Raji (cell line): ENCODE results near the gene SPTBN4.

Experiments used
- POLR2A ChIP-seq: IDR thresholded peaks from 2 replicates; pipeline ENCODE4 v1.6.1; 2011; ENCODE audit warnings: low read depth, low read length, control low read depth; ENCODE audit not compliant: insufficient read depth

The SPTBN4 gene

DNA sequence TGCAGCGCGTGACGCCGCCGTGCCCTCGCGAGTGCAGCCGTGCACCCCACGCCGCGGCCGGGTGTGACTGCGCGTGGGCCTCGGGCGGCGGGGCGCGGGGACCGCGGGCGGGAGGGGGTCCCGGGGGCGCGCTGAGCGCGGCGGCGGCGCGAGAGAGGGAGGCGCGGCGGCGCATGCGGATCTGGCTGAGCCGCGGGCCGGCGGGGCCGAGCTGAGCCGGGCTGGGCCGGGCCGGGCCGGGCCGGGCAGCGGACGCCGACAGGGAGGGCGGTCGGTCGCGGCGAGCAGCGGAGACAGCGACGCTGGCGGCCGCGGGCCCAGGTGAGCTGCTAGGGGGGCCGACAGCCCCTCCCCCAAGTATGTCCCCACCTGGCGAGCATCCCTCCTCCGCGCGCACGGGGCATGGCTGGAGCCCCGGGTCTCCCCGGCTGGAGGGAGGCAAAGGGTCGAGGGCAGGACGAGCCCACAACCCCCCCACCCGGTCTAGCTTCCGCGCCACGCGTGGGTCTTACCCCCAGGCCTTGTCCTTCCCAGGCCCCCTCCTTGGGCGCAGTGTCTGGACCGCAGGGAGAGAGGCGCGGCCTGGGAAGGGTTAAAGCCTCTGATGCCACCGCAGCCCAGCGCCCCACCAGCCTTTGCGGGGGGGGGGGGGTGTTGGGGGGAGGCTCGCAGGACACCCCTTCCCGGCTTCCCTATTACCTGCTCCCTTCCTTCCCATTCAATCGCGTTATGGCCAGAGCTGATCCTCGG is at the start of gene SPTBN4:
TSS of gene SPTBN4 (plus strand) at position 17 of the 750 bp plus-strand sequence. CDS start 5,621 bp downstream, outside the sequence.
- TF ChIP-seq POLR2A, result no peak

GRCh38 chr19:40417643-40417981 is 49.2 kb upstream of the SPTBN4 start:
- no peak for TF ChIP-seq POLR2A

DNA sequence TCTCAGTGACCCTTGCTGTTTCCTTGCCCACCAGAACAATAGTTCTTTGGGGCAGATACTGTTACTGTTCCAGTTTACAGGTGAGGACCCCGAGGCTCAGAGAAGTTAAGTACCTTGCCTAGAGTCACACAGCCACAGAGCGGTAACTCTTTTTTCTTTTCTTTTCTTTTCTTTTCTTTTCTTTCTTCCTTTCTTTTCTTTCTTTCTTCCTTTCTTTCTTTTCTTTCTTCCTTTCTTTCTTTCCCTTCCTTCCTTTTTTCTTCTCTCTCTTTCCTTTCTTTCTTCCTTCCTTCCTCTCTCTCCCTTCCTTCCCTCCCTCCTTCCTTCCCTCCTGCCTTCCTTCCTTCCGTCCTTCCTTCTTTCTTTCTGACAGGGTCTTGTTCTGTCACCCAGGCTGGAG is 48.8 kb upstream of the SPTBN4 start:
- TF ChIP-seq POLR2A, result no peak

- no peak for TF ChIP-seq POLR2A
Measured at GRCh38 chr19:40419066-40419612, 47.7 kb upstream of the SPTBN4 start.

DNA sequence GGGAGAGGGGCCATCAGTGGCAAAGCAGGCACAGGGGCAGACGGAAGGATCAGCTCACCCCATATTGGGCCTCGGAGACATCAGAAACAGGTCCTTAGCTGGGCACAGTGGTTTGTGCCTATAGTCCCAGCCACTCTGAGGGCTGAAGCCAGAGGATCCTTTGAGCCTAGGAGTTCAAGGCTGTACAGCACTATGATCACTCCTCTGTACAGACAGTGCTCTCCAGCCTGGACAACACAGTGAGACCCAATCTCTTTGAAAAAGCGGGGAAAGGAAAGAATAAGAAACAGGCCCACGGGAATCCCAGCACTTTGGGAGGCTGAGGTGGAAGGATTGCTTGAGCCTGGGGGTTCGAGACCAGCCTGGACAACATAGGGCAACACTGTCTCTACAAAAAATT is 47.0 kb upstream of the SPTBN4 start:
- TF ChIP-seq POLR2A, result no peak

DNA sequence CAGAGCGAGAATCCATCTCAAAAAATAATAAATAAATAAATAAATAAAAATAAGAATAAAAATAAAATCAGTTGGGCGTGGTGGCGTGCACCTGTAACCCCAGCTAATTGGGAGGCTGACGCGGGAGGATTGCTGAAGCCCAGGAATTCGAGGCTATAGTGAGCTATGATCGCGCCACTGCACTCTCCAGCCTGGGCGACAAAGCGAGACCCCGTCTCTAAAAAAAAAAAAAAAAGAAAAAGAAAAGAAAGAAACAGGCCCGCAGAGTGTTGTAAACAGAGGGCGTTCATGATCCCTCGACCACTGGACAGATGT is 46.4 kb upstream of the SPTBN4 start:
- no peak for TF ChIP-seq POLR2A

- TF ChIP-seq POLR2A, result peak; percentile 67
Measured at GRCh38 chr19:40420766-40421765, 45.7 kb upstream of the SPTBN4 start.

GRCh38 chr19:40421993-40422747 is 44.6 kb upstream of the SPTBN4 start:
- TF ChIP-seq POLR2A, result no peak

DNA sequence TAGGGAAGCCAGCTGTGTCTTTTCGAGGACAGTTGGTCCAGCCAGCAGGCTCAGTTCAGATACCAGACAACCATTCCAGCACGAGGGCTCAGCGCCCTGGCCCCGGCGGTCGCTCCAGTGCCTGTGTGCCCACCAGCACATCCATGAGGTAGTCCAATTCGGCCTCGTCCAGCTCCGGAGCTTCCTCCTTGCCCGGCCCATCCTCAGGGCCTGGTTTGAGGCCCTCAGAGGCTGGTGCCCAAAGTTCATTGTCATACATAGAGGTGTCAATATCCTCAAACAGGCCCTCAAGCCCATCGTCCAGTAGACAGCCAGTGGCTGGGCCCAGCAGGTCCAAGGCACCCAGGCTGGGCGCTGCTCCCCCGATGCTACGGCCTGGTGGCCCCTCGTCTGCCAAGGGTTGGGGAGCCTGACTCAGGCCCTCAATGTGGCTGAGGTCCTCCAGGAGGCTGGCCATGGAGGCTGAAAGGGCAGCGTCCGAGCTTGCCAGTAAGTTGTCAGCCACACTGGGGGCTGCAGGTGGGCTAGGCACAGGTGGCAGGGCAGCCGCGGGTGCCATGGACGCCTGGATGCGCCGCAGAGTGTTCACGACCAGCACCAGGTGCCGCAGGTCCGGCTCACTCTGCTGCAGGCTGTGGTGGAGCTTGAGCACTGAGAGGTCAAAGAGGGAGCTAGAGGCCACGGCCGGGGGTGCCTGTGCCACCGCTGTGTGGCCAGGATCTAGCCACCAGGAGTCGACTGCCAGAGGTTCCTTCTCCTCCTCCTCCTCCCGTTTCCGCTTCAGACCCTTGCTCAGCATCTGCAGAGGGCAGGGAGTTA is 43.8 kb upstream of the SPTBN4 start:
- no peak for TF ChIP-seq POLR2A

DNA sequence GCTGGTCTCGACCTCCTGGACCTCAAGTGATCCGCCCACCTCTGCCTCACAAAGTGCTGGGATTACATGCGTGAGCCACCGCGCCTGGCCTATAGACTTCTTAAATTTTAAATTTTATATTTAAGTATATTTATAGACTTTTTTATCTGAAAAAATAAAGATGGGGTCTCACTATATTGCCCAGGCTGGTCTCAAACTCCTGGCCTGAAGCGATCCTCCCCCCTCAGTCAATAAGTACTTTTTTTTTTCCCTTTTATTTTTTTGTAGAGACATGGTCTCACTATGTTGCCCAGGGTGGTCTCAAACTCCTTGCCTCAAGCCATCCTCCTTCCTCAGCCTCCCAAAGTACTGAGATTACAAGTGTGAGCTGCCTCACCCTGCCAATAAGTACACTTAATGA is 42.9 kb upstream of the SPTBN4 start:
- no peak for TF ChIP-seq POLR2A

DNA sequence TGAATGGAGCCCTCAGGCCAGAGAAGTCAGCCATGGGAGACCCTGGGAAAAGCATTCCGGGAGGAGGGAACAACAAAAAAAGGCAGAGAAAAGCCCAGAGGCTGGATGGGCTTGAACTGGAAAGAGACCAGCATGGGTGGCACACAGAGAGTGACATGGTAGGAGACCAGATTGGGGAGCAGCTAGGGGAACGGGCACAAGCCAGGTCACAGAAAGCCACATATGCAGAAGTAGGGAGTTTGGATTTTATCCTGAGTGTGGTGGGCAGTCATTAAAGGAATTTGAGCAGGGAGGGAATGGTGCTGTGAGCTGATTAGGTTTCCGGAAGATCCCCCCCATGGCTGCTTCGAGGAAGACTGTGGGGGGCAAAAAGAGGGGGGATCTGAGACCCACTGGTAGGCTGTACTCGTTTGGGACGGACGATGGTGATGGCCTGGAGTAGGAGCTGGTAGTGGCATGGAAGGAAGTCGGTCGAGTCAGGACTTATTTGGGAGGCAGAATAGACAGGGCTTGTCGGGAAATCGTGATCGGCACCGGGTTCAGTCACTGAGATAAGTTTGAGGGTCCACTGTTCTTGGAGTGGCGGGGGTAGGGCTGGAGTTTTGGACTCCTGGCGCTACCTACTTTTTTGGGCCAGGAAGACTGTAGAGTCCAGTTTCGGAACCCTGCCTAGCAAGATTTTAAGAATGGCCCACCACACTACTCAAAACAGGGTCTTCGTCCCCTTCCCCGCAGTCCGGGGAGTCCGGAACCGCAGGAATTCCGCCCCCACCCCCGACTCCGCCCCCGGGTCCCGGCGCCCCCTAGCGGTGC is 42.0 kb upstream of the SPTBN4 start:
- TF ChIP-seq POLR2A, result no peak

- peak; percentile 99 for TF ChIP-seq POLR2A
Measured at GRCh38 chr19:40425450-40426287, 41.1 kb upstream of the SPTBN4 start, which contains the start of gene SERTAD1. Gene SERTAD1 (minus strand): TSS chr19:40425992. CDS start chr19:40423546, 2,446 bp downstream.
